Activated CD4-positive, alpha-beta T cell treated with anti-CD3 and anti-CD28 coated beads for 48 hours (primary cell): ENCODE results near the gene MYO1D.

Source experiments
- DNase-seq: peaks from one replicate; pipeline ENCODE4 v3.0.0-alpha.2; 2020

Gene MYO1D

GRCh38 chr17:32615326-32615725 lies 261.6 kb downstream of the MYO1D start:
- DNase-seq: no peak

- DNase-seq: no peak
These were observed 266.0 kb downstream of the MYO1D start for GRCh38 chr17:32610943-32611342.

- no peak for DNase-seq
These were observed 266.9 kb downstream of the MYO1D start for GRCh38 chr17:32609884-32610650.

- DNase-seq: peak; percentile 80
These were observed 267.8 kb downstream of the MYO1D start for GRCh38 chr17:32609085-32609484.

- DNase-seq: no peak
These were observed 268.7 kb downstream of the MYO1D start for GRCh38 chr17:32608267-32608666.

GRCh38 chr17:32604966-32605365 lies 272.0 kb downstream of the MYO1D start:
- DNase-seq: no peak

GRCh38 chr17:32602396-32602795 lies 274.5 kb downstream of the MYO1D start:
- DNase-seq: no peak

GRCh38 chr17:32601866-32602265 lies 275.1 kb downstream of the MYO1D start:
- DNase-seq: no peak

GRCh38 chr17:32596628-32597027 lies 280.3 kb downstream of the MYO1D start:
- DNase-seq: peak; percentile 21

GRCh38 chr17:32596206-32596605 lies 280.7 kb downstream of the MYO1D start:
- DNase-seq: no peak

GRCh38 chr17:32593003-32593402 lies 283.9 kb downstream of the MYO1D start:
- no peak for DNase-seq

- DNase-seq: no peak
These were observed 285.5 kb downstream of the MYO1D start for GRCh38 chr17:32591405-32591804.

GRCh38 chr17:32590974-32591373 lies 285.9 kb downstream of the MYO1D start:
- no peak for DNase-seq

- peak; percentile 13 for DNase-seq
These were observed 287.9 kb downstream of the MYO1D start for GRCh38 chr17:32588982-32589381.

GRCh38 chr17:32588135-32588534 lies 288.8 kb downstream of the MYO1D start:
- DNase-seq: no peak

GRCh38 chr17:32586666-32587065 lies 290.3 kb downstream of the MYO1D start:
- DNase-seq: no peak

GRCh38 chr17:32584792-32585191 lies 292.1 kb downstream of the MYO1D start:
- no peak for DNase-seq

GRCh38 chr17:32583053-32583452 lies 293.9 kb downstream of the MYO1D start:
- DNase-seq: no peak

GRCh38 chr17:32575852-32576251 lies 301.1 kb downstream of the MYO1D start:
- no peak for DNase-seq

- DNase-seq: no peak
These were observed 306.9 kb downstream of the MYO1D start for GRCh38 chr17:32570081-32570396.

- DNase-seq: no peak
These were observed 307.5 kb downstream of the MYO1D start for GRCh38 chr17:32569171-32570080.

- no peak for DNase-seq
These were observed 308.2 kb downstream of the MYO1D start for GRCh38 chr17:32568705-32569104.

- DNase-seq: no peak
These were observed 309.4 kb downstream of the MYO1D start for GRCh38 chr17:32567511-32567910.

- no peak for DNase-seq
These were observed 309.8 kb downstream of the MYO1D start for GRCh38 chr17:32567086-32567485.
